ENCODE measurements around the gene PHC2. TPM values are rescaled to one million over a fixed set of nuclear protein-coding genes. Genes with fewer than 3 reads are reported as not detected.

The PHC2 gene
- total and polyA plus RNA-seq, 11 donors: 79.7 to 194 (median 99.4) TPM

GRCh38 chr1:33418811-33419210 is 12.1 kb downstream of the PHC2 start:
- Histone ChIP-seq H3K27me3 (no peaks in the 10 kb centered on the region), H3K27ac (no peak overlapping the region), H3K4me3 (no peak overlapping the region), H3K9me3 (peaks cover 0 to 40% (median 9%) of the 10 kb centered on the region in 12 donors), H3K4me1 (peaks cover 0 to 24% (median 8%) of the 10 kb centered on the region in 12 donors), H3K36me3 (no peaks in the 10 kb centered on the region)
- DNase-seq (no peak), ATAC-seq (no peak)
- intact Hi-C loops (cut with DNase I): no loop called here
- 95 to 100% (median 98%) methylated on average over 1 of the region's 1 CpG for WGBS, 4 donors
- no peak for TF ChIP-seq POLR2A (IDR thresholded peaks at IDR 0.05)
- TF ChIP-seq, protein P1, sequence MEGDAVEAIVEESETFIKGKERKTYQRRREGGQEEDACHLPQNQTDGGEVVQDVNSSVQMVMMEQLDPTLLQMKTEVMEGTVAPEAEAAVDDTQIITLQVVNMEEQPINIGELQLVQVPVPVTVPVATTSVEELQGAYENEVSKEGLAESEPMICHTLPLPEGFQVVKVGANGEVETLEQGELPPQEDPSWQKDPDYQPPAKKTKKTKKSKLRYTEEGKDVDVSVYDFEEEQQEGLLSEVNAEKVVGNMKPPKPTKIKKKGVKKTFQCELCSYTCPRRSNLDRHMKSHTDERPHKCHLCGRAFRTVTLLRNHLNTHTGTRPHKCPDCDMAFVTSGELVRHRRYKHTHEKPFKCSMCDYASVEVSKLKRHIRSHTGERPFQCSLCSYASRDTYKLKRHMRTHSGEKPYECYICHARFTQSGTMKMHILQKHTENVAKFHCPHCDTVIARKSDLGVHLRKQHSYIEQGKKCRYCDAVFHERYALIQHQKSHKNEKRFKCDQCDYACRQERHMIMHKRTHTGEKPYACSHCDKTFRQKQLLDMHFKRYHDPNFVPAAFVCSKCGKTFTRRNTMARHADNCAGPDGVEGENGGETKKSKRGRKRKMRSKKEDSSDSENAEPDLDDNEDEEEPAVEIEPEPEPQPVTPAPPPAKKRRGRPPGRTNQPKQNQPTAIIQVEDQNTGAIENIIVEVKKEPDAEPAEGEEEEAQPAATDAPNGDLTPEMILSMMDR (IDR thresholded peaks at IDR 0.05): no peak

DNA sequence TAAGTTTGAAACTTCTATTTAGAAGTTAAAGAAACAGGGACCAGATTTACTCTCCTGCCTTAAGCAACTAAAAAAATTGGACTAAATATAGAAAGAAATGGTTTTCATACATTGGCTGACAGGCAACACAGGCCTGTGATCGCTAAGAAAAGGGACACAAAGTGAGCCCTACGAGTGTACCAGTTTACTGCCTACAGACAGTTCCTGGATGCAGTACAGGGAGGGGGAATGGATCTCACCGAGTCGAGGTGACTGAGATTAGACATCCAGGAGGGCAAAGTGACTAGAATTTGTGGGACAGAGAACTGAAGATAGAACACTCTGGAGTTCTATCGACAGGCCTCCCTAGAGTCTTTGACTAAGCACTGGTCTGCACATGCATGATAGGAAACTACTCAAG is 16.0 kb downstream of the PHC2 start:
- H3K9me3 ChIP-seq: peaks cover 0 to 40% (median 9%) of the 10 kb centered on the region in 12 donors
- peak overlapping the region in 6 of 12 donors; percentile 6 to 56 (median 35) for H3K27ac ChIP-seq
- no peak for TF ChIP-seq POLR2A (IDR thresholded peaks at IDR 0.05)
- TF ChIP-seq, protein P1 (IDR thresholded peaks at IDR 0.05): no peak
- no peaks in the 10 kb centered on the region for H3K27me3 ChIP-seq
- 44 to 54% (median 50%) methylated on average over 5 of the region's 5 CpGs for WGBS, 4 donors
- no peak for DNase-seq
- peak; percentile 28 to 74 (median 56) for ATAC-seq
- peaks cover 0 to 26% (median 10%) of the 10 kb centered on the region in 12 donors for H3K4me1 ChIP-seq
- no peak overlapping the region for H3K4me3 ChIP-seq
- intact Hi-C loops (cut with DNase I): no loop called here
- no peaks in the 10 kb centered on the region for H3K36me3 ChIP-seq

DNA sequence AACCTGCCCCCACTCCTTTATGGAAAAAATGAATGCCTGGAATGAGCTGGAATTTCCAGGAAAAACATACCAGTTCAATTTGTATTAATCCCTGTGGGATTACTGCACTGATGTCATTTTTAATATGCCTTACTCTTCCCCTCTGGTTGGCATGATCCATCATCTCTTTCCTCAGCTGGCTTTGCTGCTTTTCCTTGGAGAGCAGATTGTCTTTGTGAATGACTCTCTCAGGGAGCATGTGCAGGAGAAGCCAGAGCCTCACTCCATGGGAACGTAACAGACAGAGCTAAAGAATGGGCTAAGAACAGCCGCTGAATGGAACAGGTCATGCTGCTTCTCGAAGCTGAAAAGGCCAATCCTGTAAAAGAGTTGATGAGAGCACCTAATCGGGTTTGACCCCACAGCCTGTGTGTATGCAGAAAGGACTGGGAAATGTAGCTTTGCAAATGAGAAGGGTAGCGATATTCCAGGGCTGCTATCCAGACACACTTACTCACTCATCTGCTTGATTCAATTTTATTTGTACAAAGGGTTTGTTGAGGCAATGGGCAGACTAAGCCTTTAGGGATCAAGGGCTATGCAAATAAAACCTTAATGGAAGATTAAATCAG is 20.7 kb downstream of the PHC2 start:
- H3K4me1 ChIP-seq: peaks cover 0 to 48% (median 17%) of the 10 kb centered on the region in 12 donors
- ATAC-seq (peak; percentile 70 to 92 (median 86)), DNase-seq (peak in 3 of 5 donors; percentile 23 to 36 (median 29))
- 30 to 40% (median 37%) methylated on average over 5 of the region's 5 CpGs for WGBS, 4 donors
- intact Hi-C loops (cut with DNase I): no loop called here
- TF ChIP-seq, protein P1 (IDR thresholded peaks at IDR 0.05): no peak
- TF ChIP-seq POLR2A (IDR thresholded peaks at IDR 0.05): no peak
- peak overlapping the region in 11 of 12 donors; percentile 11 to 81 (median 44) for H3K27ac ChIP-seq
- no peaks in the 10 kb centered on the region for H3K36me3 ChIP-seq
- no peaks in the 10 kb centered on the region for H3K27me3 ChIP-seq
- H3K4me3 ChIP-seq: no peak overlapping the region
- peaks cover 0 to 7% (median 0%) of the 10 kb centered on the region in 12 donors for H3K9me3 ChIP-seq

DNA sequence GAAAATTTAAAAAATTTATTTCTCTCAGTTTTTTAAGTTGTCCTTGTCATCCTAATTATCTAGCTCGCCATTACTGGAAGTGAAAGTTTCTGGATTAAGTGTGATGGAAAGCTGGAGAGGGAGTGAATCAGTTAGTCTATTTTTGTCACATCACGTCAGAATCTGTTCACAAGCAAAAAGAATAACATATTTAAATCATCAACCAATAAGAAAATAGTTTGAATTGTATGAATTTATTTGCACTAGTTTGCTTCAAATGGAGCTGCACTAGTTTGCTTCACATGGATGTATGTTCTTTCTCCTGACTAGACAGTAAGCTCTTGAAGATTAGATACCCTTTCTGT is 22.8 kb downstream of the PHC2 start:
- ATAC-seq (peak in 2 of 4 donors; percentile 23 to 39), DNase-seq (no peak)
- TF ChIP-seq, protein P1 (IDR thresholded peaks at IDR 0.05): no peak
- no peak for TF ChIP-seq POLR2A (IDR thresholded peaks at IDR 0.05)
- Histone ChIP-seq H3K4me1 (peaks cover 0 to 38% (median 17%) of the 10 kb centered on the region in 12 donors), H3K27ac (peak overlapping the region in 10 of 12 donors; percentile 7 to 81 (median 61)), H3K27me3 (no peaks in the 10 kb centered on the region), H3K36me3 (no peaks in the 10 kb centered on the region), H3K9me3 (peaks cover 0 to 7% (median 0%) of the 10 kb centered on the region in 12 donors), H3K4me3 (no peak overlapping the region)
- intact Hi-C loops (cut with DNase I): no loop called here
- 34 to 40% (median 38%) methylated on average over 2 of the region's 2 CpGs for WGBS, 4 donors

Measured in heart left ventricle (tissue), 16 donors.